Activated T-helper 1 cell treated with anti-CD3 and anti-CD28 coated beads, Interleukin-12 subunit alpha, Interleukin-12 subunit beta, Interleukin-2, Interleukin-4 antibody, amounts not matched to agents 30 ng/mL and 10 ng/mL and 1 ng/mL, durations not matched to agents 14 hours and 24 hours and 36 hours (primary cell): ENCODE data around the gene MED19. TPM values are rescaled to one million over a fixed set of nuclear protein-coding genes. Genes with fewer than 3 reads are reported as not detected.
"Not testable (repeated sequence)": the region's sequence is repeated elsewhere in the genome, so short reads cannot be mapped to it uniquely, and the experiment has no call there.

ENCODE experiments used
- DNase-seq: peaks from one replicate; pipeline ENCODE4 v3.0.0; 2021; ENCODE audit warnings: low spot score
- H3K27ac Mint-ChIP-seq: one replicate; pipeline ENCODE4 v1.8.0; 2021; ENCODE audit warnings: mild to moderate bottlenecking, mixed read lengths
- H3K27me3 Mint-ChIP-seq: one replicate; pipeline ENCODE4 v1.8.0; 2022; ENCODE audit warnings: mild to moderate bottlenecking, moderate library complexity, mixed read lengths; ENCODE audit not compliant: insufficient read depth
- H3K36me3 Mint-ChIP-seq: one replicate; pipeline ENCODE4 v1.8.0; 2021; ENCODE audit warnings: low read depth, mixed read lengths
- H3K4me1 Mint-ChIP-seq: one replicate; pipeline ENCODE4 v1.8.0; 2021; ENCODE audit warnings: low read depth, mixed read lengths
- H3K4me3 Mint-ChIP-seq: one replicate; pipeline ENCODE4 v1.8.0; 2021; ENCODE audit warnings: mild to moderate bottlenecking, moderate library complexity, mixed read lengths
- H3K9me3 Mint-ChIP-seq: one replicate; pipeline ENCODE4 v1.8.0; 2021; ENCODE audit warnings: mixed read lengths
- intact Hi-C: fragments of 100-400 bp; cut with micrococcal nuclease; formaldehyde crosslinking; loops from one replicate; pipeline ENCODE4 v1.15.1; 2024
- total RNA-seq: library from RNA; stranded (reverse); gene quantifications from 2 replicates; pipeline ENCODE4 v1.2.3, GENCODE V29; 2022

Gene MED19
- total RNA-seq, 1 donor from 2014 or later, result 14.9 TPM

GRCh38 chr11:57690474-57690873 lies 21.5 kb downstream of the MED19 start:
- H3K27ac Mint-ChIP-seq, H3K4me3 Mint-ChIP-seq, DNase-seq, H3K4me1 Mint-ChIP-seq, intact Hi-C loops, H3K27me3 Mint-ChIP-seq, H3K9me3 Mint-ChIP-seq: not testable (repeated sequence)
- H3K36me3 Mint-ChIP-seq, result peaks cover 35% of the 10 kb centered on the region

GRCh38 chr11:57681168-57681567 lies 30.8 kb downstream of the MED19 start:
- DNase-seq, result no peak
- peaks cover 30% of the 10 kb centered on the region for H3K4me1 Mint-ChIP-seq
- peaks cover 35% of the 10 kb centered on the region for H3K36me3 Mint-ChIP-seq
- H3K27me3 Mint-ChIP-seq, result no peaks in the 10 kb centered on the region
- H3K4me3 Mint-ChIP-seq, result no peak overlapping the region
- H3K27ac Mint-ChIP-seq, result no peak overlapping the region
- no peaks in the 10 kb centered on the region for H3K9me3 Mint-ChIP-seq
- intact Hi-C loops, result no loop called here

GRCh38 chr11:57680552-57680874 lies 31.5 kb downstream of the MED19 start:
- intact Hi-C loops, result loop anchor here (1.0 kb wide), 1 partner anchor 12 kb away; the partner anchor contains the start of gene ZDHHC5
- Mint-ChIP-seq H3K4me3 (no peak overlapping the region), H3K27ac (peak overlapping the region; percentile 73), H3K9me3 (no peaks in the 10 kb centered on the region), H3K27me3 (no peaks in the 10 kb centered on the region), H3K36me3 (peaks cover 41% of the 10 kb centered on the region), H3K4me1 (peaks cover 36% of the 10 kb centered on the region)
- DNase-seq, result no peak

- Mint-ChIP-seq H3K4me1 (peaks cover 47% of the 10 kb centered on the region), H3K9me3 (no peaks in the 10 kb centered on the region), H3K4me3 (no peak overlapping the region), H3K36me3 (peaks cover 41% of the 10 kb centered on the region), H3K27me3 (no peaks in the 10 kb centered on the region), H3K27ac (peak overlapping the region; percentile 73)
- intact Hi-C loops, result no loop called here
- DNase-seq, result no peak
These were observed 32.6 kb downstream of the MED19 start for GRCh38 chr11:57679396-57679795.

GRCh38 chr11:57675176-57675941 lies 36.7 kb downstream of the MED19 start:
- H3K4me1 Mint-ChIP-seq, result peaks cover 59% of the 10 kb centered on the region
- H3K36me3 Mint-ChIP-seq, result peaks cover 35% of the 10 kb centered on the region
- no peak overlapping the region for H3K4me3 Mint-ChIP-seq
- H3K27ac Mint-ChIP-seq, result peak overlapping the region; percentile 52
- no peak for DNase-seq
- H3K27me3 Mint-ChIP-seq, result no peaks in the 10 kb centered on the region
- intact Hi-C loops, result no loop called here
- H3K9me3 Mint-ChIP-seq, result no peaks in the 10 kb centered on the region

GRCh38 chr11:57674251-57674650 lies 37.8 kb downstream of the MED19 start:
- H3K27ac Mint-ChIP-seq, result peak overlapping the region; percentile 56
- H3K36me3 Mint-ChIP-seq, result peaks cover 35% of the 10 kb centered on the region
- H3K9me3 Mint-ChIP-seq, result no peaks in the 10 kb centered on the region
- peaks cover 57% of the 10 kb centered on the region for H3K4me1 Mint-ChIP-seq
- intact Hi-C loops, result no loop called here
- no peaks in the 10 kb centered on the region for H3K27me3 Mint-ChIP-seq
- no peak for DNase-seq
- H3K4me3 Mint-ChIP-seq, result no peak overlapping the region

GRCh38 chr11:57668434-57668782 lies 43.6 kb downstream of the MED19 start:
- H3K27ac Mint-ChIP-seq, result peak overlapping the region; percentile 97
- no peak for DNase-seq
- peak overlapping the region; percentile 99 for H3K4me3 Mint-ChIP-seq
- H3K4me1 Mint-ChIP-seq, result peaks cover 36% of the 10 kb centered on the region
- peaks cover 16% of the 10 kb centered on the region for H3K36me3 Mint-ChIP-seq
- H3K9me3 Mint-ChIP-seq, result no peaks in the 10 kb centered on the region
- intact Hi-C loops, result loop anchor here (1.0 to 10.0 kb wide), 9 partner anchors 11 to 1946 kb away; partner anchors contain the start of genes CLP1, FAM111A, MED19 and OSBP
- H3K27me3 Mint-ChIP-seq, result no peaks in the 10 kb centered on the region

GRCh38 chr11:57667736-57668433 lies 44.1 kb downstream of the MED19 start, which contains the start of gene ZDHHC5:
Gene ZDHHC5, plus strand, starts transcription at chr11:57668114. Its CDS starts 4,977 bp downstream, at chr11:57673091.
- H3K4me1 Mint-ChIP-seq, result peaks cover 31% of the 10 kb centered on the region
- no peaks in the 10 kb centered on the region for H3K9me3 Mint-ChIP-seq
- H3K36me3 Mint-ChIP-seq, result peaks cover 11% of the 10 kb centered on the region
- H3K27ac Mint-ChIP-seq, result peak within 1 kb of the TSS; percentile 97
- intact Hi-C loops, result loop anchor here (1.0 to 10.0 kb wide), 10 partner anchors 11 to 1947 kb away; partner anchors contain the start of genes CLP1, FAM111A, MED19 and OSBP
- peak within 1 kb of the TSS; percentile 99 for H3K4me3 Mint-ChIP-seq
- no peaks in the 10 kb centered on the region for H3K27me3 Mint-ChIP-seq
- DNase-seq, result peak; percentile 99

- Mint-ChIP-seq H3K36me3 (peaks cover 11% of the 10 kb centered on the region), H3K9me3 (no peaks in the 10 kb centered on the region), H3K27me3 (no peaks in the 10 kb centered on the region), H3K27ac (peak overlapping the region; percentile 97), H3K4me3 (peak overlapping the region; percentile 99), H3K4me1 (peaks cover 26% of the 10 kb centered on the region)
- peak; percentile 89 for DNase-seq
- intact Hi-C loops, result loop anchor here (1.0 to 10.0 kb wide), 3 partner anchors 911 to 1948 kb away; partner anchors contain the start of genes FAM111A and OSBP
These were observed 44.8 kb downstream of the MED19 start for GRCh38 chr11:57667117-57667735.

GRCh38 chr11:57663975-57664374 lies 48.0 kb downstream of the MED19 start:
- H3K4me3 Mint-ChIP-seq, result no peak overlapping the region
- no peak for DNase-seq
- peaks cover 14% of the 10 kb centered on the region for H3K4me1 Mint-ChIP-seq
- H3K27me3 Mint-ChIP-seq, result no peaks in the 10 kb centered on the region
- peaks cover 21% of the 10 kb centered on the region for H3K36me3 Mint-ChIP-seq
- no peaks in the 10 kb centered on the region for H3K9me3 Mint-ChIP-seq
- intact Hi-C loops, result loop anchor here (10.0 kb wide), 2 partner anchors 1481 to 1951 kb away; partner anchors contain the start of genes FAM111A and OSBP
- H3K27ac Mint-ChIP-seq, result no peak overlapping the region

- H3K36me3 Mint-ChIP-seq, result peaks cover 22% of the 10 kb centered on the region
- H3K9me3 Mint-ChIP-seq, result no peaks in the 10 kb centered on the region
- no peak for DNase-seq
- peaks cover 20% of the 10 kb centered on the region for H3K4me1 Mint-ChIP-seq
- H3K4me3 Mint-ChIP-seq, result no peak overlapping the region
- intact Hi-C loops, result loop anchor here (10.0 kb wide), 2 partner anchors 1482 to 1952 kb away; partner anchors contain the start of genes FAM111A and OSBP
- H3K27ac Mint-ChIP-seq, result no peak overlapping the region
- no peaks in the 10 kb centered on the region for H3K27me3 Mint-ChIP-seq
These were observed 49.1 kb downstream of the MED19 start for GRCh38 chr11:57662893-57663292.

GRCh38 chr11:57659669-57660068 lies 52.3 kb downstream of the MED19 start:
- DNase-seq, result no peak
- Mint-ChIP-seq H3K27ac (no peak overlapping the region), H3K27me3 (no peaks in the 10 kb centered on the region), H3K4me1 (peaks cover 18% of the 10 kb centered on the region), H3K36me3 (peaks cover 25% of the 10 kb centered on the region), H3K4me3 (peak overlapping the region; percentile 39), H3K9me3 (no peaks in the 10 kb centered on the region)
- intact Hi-C loops, result loop anchor here (5.0 to 10.0 kb wide), 4 partner anchors 143 to 1955 kb away; partner anchors contain the start of genes FAM111A, OSBP and TNKS1BP1
